ENCODE results near the gene GAL3ST2.
A peak's percentile ranks its signal among the peaks of the same experiment; 100 is the strongest.
"Not testable (repeated sequence)": the region's sequence is repeated elsewhere in the genome, so short reads cannot be mapped to it uniquely, and the experiment has no call there.

The GAL3ST2 gene

GRCh38 chr2:241759067-241759807 is 17.4 kb upstream of the GAL3ST2 start:
- peaks cover 12% of the 10 kb centered on the region for H3K4me1 ChIP-seq
- H3K9ac ChIP-seq: no peak overlapping the region
- no peaks in the 10 kb centered on the region for H3K36me3 ChIP-seq (ENCODE audit: control insufficient read depth, insufficient read depth, low read length)
- H3K27me3 ChIP-seq (ENCODE audit: control insufficient read depth, insufficient read depth, low read length): no peaks in the 10 kb centered on the region
- peak overlapping the region; percentile 19 for H3K4me3 ChIP-seq (ENCODE audit: low read depth, low read length)
- H3K27ac ChIP-seq: peak overlapping the region; percentile 66
- H3K79me2 ChIP-seq: no peaks in the 10 kb centered on the region
- peak overlapping the region; percentile 44 for H3K4me2 ChIP-seq (ENCODE audit: low read length)
- no peak for TF ChIP-seq CTCF (IDR thresholded peaks at IDR 0.05)
- H2AFZ ChIP-seq: peak overlapping the region; percentile 5
- H3K9me3 ChIP-seq (ENCODE audit: control insufficient read depth, low read length): no peaks in the 10 kb centered on the region

- not testable (repeated sequence) for H2AFZ ChIP-seq; H3K9me3 ChIP-seq (ENCODE audit: control insufficient read depth, low read length); H3K9ac ChIP-seq; H3K27me3 ChIP-seq (ENCODE audit: control insufficient read depth, insufficient read depth, low read length); H3K36me3 ChIP-seq (ENCODE audit: control insufficient read depth, insufficient read depth, low read length); H3K79me2 ChIP-seq
- Histone ChIP-seq H3K4me1 (peaks cover 12% of the 10 kb centered on the region), H3K4me2 (ENCODE audit: low read length) (peak overlapping the region; percentile 44), H3K27ac (peak overlapping the region; percentile 66), H3K4me3 (ENCODE audit: low read depth, low read length) (peak overlapping the region; percentile 19)
Observed at GRCh38 chr2:241759893-241760292, 16.7 kb upstream of the GAL3ST2 start.

- Histone ChIP-seq H2AFZ (no peak overlapping the region), H3K27me3 (ENCODE audit: control insufficient read depth, insufficient read depth, low read length) (no peaks in the 10 kb centered on the region), H3K4me2 (ENCODE audit: low read length) (no peak overlapping the region), H3K27ac (no peak overlapping the region), H3K9me3 (ENCODE audit: control insufficient read depth, low read length) (no peaks in the 10 kb centered on the region), H3K4me1 (peaks cover 12% of the 10 kb centered on the region), H3K79me2 (no peaks in the 10 kb centered on the region), H3K9ac (no peak overlapping the region), H3K36me3 (ENCODE audit: control insufficient read depth, insufficient read depth, low read length) (no peaks in the 10 kb centered on the region), H3K4me3 (ENCODE audit: low read depth, low read length) (no peak overlapping the region)
- no peak for TF ChIP-seq CTCF (IDR thresholded peaks at IDR 0.05)
Observed at GRCh38 chr2:241760301-241760771, 16.3 kb upstream of the GAL3ST2 start.

GRCh38 chr2:241762321-241762932 is 14.2 kb upstream of the GAL3ST2 start:
- Histone ChIP-seq H3K79me2 (no peaks in the 10 kb centered on the region), H3K27ac (no peak overlapping the region)

More at GRCh38 chr2:241762321-241762932, 14.2 kb upstream of the GAL3ST2 start:
- H3K4me3 ChIP-seq (ENCODE audit: low read depth, low read length): peak overlapping the region; percentile 42
- peaks cover 12% of the 10 kb centered on the region for H3K4me1 ChIP-seq
- peak overlapping the region; percentile 30 for H2AFZ ChIP-seq
- no peaks in the 10 kb centered on the region for H3K36me3 ChIP-seq (ENCODE audit: control insufficient read depth, insufficient read depth, low read length)
- no peaks in the 10 kb centered on the region for H3K9me3 ChIP-seq (ENCODE audit: control insufficient read depth, low read length)
- H3K27me3 ChIP-seq (ENCODE audit: control insufficient read depth, insufficient read depth, low read length): no peaks in the 10 kb centered on the region
- TF ChIP-seq CTCF (IDR thresholded peaks at IDR 0.05): no peak
- no peak overlapping the region for H3K9ac ChIP-seq
- peak overlapping the region; percentile 66 for H3K4me2 ChIP-seq (ENCODE audit: low read length)

Data from parathyroid adenoma (tissue), 2 donors.